HepG2 (cell line): ENCODE data around the gene MTA3. TPM values are rescaled to one million over a fixed set of nuclear protein-coding genes. Genes with fewer than 3 reads are reported as not detected.

Experiments used
- DMAP1 ChIP-seq: IDR thresholded peaks from 2 replicates; pipeline ENCODE4 v1.6.1; 2016
- KAT2B ChIP-seq: fragments of 150-350 bp; IDR thresholded peaks from 2 replicates; pipeline ENCODE4 v1.6.1; 2014; ENCODE audit warnings: low read depth, low read length, borderline replicate concordance
- KLF16 ChIP-seq, 2 experiments: sonication (generic) in 1 of 2; formaldehyde crosslinking in 1 of 2; IDR thresholded peaks; 2 replicates each; pipeline versions ENCODE4 v1.6.1 to v1.8.0; 2016 to 2023; ENCODE audit warnings: missing genetic modification reagents in 2 of 2, missing compliant biosample characterization in 1 of 2
- LCORL ChIP-seq, 2 experiments: fragments of 450-650 bp in 1 of 2; sonication (generic) in 1 of 2; formaldehyde crosslinking in 1 of 2; IDR thresholded peaks; 2 replicates each; pipeline versions ENCODE4 v1.5.0 to v1.6.1; 2017 to 2020; ENCODE audit warnings: antibody characterized with exemption in 1 of 2, missing genetic modification reagents in 1 of 2
- NCOR1 ChIP-seq: fragments of 200-600 bp; sonication (generic); IDR thresholded peaks from 2 replicates; pipeline ENCODE4 v1.7.0; 2017; ENCODE audit warnings: antibody characterized with exemption, low read length, borderline replicate concordance
- POLR2A ChIP-seq, 2 experiments: IDR thresholded peaks; 2 replicates each; pipeline ENCODE4 v1.6.1; 2011; ENCODE audit warnings: low read depth in 2 of 2, low read length in 2 of 2, mild to moderate bottlenecking in 1 of 2, moderate library complexity in 1 of 2; ENCODE audit not compliant: insufficient read depth in 1 of 2
- PPARG ChIP-seq: conservative IDR thresholded peaks from 2 replicates; pipeline ENCODE4 v1.6.1; 2016; ENCODE audit warnings: missing biosample characterization, missing genetic modification reagents
- SMYD3 ChIP-seq: sonication (generic); formaldehyde crosslinking; IDR thresholded peaks from 2 replicates; pipeline ENCODE4 v1.8.1; 2023; ENCODE audit warnings: mild to moderate bottlenecking, missing genetic modification reagents
- ZFYVE20 ChIP-seq: sonication (generic); formaldehyde crosslinking; IDR thresholded peaks from 2 replicates; pipeline ENCODE4 v1.8.0; 2023; ENCODE audit warnings: low read depth, mild to moderate bottlenecking, moderate library complexity, missing genetic modification reagents, borderline replicate concordance
- ZNF234 ChIP-seq: sonication (generic); formaldehyde crosslinking; conservative IDR thresholded peaks from 2 replicates; pipeline ENCODE4 v1.5.1; 2020; ENCODE audit warnings: mild to moderate bottlenecking, missing genetic modification reagents
- ZNF263 ChIP-seq: sonication (generic); formaldehyde crosslinking; IDR thresholded peaks from 2 replicates; pipeline ENCODE4 v1.4.0; 2020; ENCODE audit warnings: missing genetic modification reagents
- ZNF264 ChIP-seq: sonication (generic); formaldehyde crosslinking; IDR thresholded peaks from 2 replicates; pipeline ENCODE4 v1.4.0; 2020; ENCODE audit warnings: missing genetic modification reagents
- ZNF383 ChIP-seq: sonication (generic); formaldehyde crosslinking; IDR thresholded peaks from 2 replicates; pipeline ENCODE4 v1.4.0; 2020; ENCODE audit warnings: missing genetic modification reagents, mild to moderate bottlenecking, borderline replicate concordance
- ZNF430 ChIP-seq: sonication (generic); formaldehyde crosslinking; IDR thresholded peaks from 2 replicates; pipeline ENCODE4 v1.9.0; 2021; ENCODE audit warnings: mild to moderate bottlenecking, missing genetic modification reagents
- ZNF431 ChIP-seq: sonication (generic); formaldehyde crosslinking; IDR thresholded peaks from 2 replicates; pipeline ENCODE4 v1.9.0; 2022; ENCODE audit warnings: missing genetic modification reagents, low read depth, mild to moderate bottlenecking, borderline replicate concordance
- ZNF792 ChIP-seq: IDR thresholded peaks from 2 replicates; pipeline ENCODE4 v1.6.1; 2016
- polyA plus RNA-seq, 8 experiments: library from polyadenylated mRNA; depleted of rRNA in 3 of 8; stranded (reverse) in 7 of 8; unstranded in 1 of 8; fragments of >200 nt; fragmentation: Illumina TruSeq in 4 of 8; extraction: Trizol in 4 of 8; gene quantifications; 2 replicates each; pipeline versions ENCODE4 v1.2.1 to v1.2.3, GENCODE V29; 2011 to 2016; ENCODE audit warnings: low read depth in 4 of 8, missing spikeins in 1 of 8, mixed read lengths in 1 of 8; ENCODE audit not compliant: insufficient read depth in 1 of 8
- total RNA-seq, 5 experiments: library from RNA; depleted of rRNA; stranded (reverse); fragments of >200 nt; fragmentation: Illumina TruSeq; extraction: Trizol; gene quantifications; 2 replicates each; pipeline ENCODE4 v1.2.3, GENCODE V29; 2016; ENCODE audit warnings: low read depth in 1 of 5
- TF ChIP-seq, protein P1 (sequence below): sonication (generic); formaldehyde crosslinking; IDR thresholded peaks from 2 replicates; pipeline ENCODE4 v1.5.1; 2020; ENCODE audit warnings: mild to moderate bottlenecking, missing genetic modification reagents, moderate library complexity
- TF ChIP-seq, protein P2 (sequence below): fragments of 450-650 bp; IDR thresholded peaks from 2 replicates; pipeline ENCODE4 v1.6.1; 2017; ENCODE audit warnings: mild to moderate bottlenecking
- TF ChIP-seq, protein P3 (sequence below): sonication (generic); formaldehyde crosslinking; IDR thresholded peaks from 2 replicates; pipeline ENCODE4 v1.4.0; 2020; ENCODE audit warnings: missing genetic modification reagents

MTA3 gene
- total and polyA plus RNA-seq, 2 of the 13 experiments (the other 11 are each of a cell fraction or from before 2014, with no cell fraction given): 48.8 to 77.8 TPM

DNA sequence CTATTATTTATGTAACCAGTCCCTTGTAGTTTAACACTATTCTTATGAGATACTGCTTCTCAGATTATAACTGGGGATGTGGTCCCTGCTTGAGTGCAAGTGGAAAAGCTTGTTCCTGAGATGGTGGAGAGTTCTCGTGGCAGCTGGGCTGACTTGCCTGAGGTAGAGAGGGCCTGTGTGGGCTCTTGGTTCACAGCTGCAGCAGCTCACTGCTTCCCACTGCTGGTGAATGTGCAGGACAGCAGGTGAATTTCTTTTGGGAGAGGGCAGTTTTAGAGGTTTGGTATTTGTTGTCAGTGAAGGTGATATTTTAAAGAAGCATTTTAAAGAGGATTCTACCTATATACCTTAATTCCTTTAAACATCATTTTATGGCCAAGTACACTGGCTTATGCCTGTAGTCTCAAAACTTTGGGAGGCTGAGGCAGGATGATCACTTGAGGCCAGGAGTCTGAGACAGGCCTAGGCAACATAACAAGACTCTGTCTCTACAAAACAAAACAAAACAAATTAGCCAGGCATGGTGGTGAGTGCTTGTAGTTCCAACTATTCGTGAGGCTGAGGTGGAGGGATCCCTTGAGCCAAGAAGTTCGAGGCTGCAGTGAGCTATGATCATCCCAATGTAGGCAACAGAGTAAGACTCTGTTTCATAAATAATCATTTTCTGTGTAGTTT, 94.8 kb downstream of the MTA3 start (continued):
- TF ChIP-seq, protein P1, sequence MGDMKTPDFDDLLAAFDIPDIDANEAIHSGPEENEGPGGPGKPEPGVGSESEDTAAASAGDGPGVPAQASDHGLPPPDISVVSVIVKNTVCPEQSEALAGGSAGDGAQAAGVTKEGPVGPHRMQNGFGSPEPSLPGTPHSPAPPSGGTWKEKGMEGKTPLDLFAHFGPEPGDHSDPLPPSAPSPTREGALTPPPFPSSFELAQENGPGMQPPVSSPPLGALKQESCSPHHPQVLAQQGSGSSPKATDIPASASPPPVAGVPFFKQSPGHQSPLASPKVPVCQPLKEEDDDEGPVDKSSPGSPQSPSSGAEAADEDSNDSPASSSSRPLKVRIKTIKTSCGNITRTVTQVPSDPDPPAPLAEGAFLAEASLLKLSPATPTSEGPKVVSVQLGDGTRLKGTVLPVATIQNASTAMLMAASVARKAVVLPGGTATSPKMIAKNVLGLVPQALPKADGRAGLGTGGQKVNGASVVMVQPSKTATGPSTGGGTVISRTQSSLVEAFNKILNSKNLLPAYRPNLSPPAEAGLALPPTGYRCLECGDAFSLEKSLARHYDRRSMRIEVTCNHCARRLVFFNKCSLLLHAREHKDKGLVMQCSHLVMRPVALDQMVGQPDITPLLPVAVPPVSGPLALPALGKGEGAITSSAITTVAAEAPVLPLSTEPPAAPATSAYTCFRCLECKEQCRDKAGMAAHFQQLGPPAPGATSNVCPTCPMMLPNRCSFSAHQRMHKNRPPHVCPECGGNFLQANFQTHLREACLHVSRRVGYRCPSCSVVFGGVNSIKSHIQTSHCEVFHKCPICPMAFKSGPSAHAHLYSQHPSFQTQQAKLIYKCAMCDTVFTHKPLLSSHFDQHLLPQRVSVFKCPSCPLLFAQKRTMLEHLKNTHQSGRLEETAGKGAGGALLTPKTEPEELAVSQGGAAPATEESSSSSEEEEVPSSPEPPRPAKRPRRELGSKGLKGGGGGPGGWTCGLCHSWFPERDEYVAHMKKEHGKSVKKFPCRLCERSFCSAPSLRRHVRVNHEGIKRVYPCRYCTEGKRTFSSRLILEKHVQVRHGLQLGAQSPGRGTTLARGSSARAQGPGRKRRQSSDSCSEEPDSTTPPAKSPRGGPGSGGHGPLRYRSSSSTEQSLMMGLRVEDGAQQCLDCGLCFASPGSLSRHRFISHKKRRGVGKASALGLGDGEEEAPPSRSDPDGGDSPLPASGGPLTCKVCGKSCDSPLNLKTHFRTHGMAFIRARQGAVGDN (CRISPR knock-in tag): peak; percentile 20; the same call in 1 of the 2 replicates
- TF ChIP-seq ZNF430 (CRISPR knock-in tag) (no peak), ZNF263 (no peak), ZNF264 (CRISPR knock-in tag) (no peak), ZFYVE20 (CRISPR knock-in tag) (no peak), ZNF792 (CRISPR knock-in tag) (peak; percentile 33; the same call in 1 of the 2 replicates), LCORL (IDR thresholded peaks at IDR 0.05) (no peak), LCORL (CRISPR knock-in tag; IDR thresholded peaks at IDR 0.05) (no peak), ZNF383 (CRISPR knock-in tag) (no peak), POLR2A (IDR thresholded peaks at IDR 0.05; ENCODE audit: insufficient read depth in 1 of 2, low read depth in 2 of 2, low read length in 2 of 2) (no peak), PPARG (CRISPR knock-in tag) (peak; percentile 62; the same call in 1 of the 2 replicates), NCOR1 (no peak), ZNF234 (CRISPR knock-in tag) (no peak), SMYD3 (CRISPR knock-in tag) (no peak), KAT2B (no peak), KLF16 (CRISPR knock-in tag; IDR thresholded peaks at IDR 0.05) (peak in 1 of 2 experiments; percentile 67; a peak in 1 of 4 replicates), DMAP1 (no peak), ZNF431 (CRISPR knock-in tag) (no peak)
- TF ChIP-seq, protein P2, sequence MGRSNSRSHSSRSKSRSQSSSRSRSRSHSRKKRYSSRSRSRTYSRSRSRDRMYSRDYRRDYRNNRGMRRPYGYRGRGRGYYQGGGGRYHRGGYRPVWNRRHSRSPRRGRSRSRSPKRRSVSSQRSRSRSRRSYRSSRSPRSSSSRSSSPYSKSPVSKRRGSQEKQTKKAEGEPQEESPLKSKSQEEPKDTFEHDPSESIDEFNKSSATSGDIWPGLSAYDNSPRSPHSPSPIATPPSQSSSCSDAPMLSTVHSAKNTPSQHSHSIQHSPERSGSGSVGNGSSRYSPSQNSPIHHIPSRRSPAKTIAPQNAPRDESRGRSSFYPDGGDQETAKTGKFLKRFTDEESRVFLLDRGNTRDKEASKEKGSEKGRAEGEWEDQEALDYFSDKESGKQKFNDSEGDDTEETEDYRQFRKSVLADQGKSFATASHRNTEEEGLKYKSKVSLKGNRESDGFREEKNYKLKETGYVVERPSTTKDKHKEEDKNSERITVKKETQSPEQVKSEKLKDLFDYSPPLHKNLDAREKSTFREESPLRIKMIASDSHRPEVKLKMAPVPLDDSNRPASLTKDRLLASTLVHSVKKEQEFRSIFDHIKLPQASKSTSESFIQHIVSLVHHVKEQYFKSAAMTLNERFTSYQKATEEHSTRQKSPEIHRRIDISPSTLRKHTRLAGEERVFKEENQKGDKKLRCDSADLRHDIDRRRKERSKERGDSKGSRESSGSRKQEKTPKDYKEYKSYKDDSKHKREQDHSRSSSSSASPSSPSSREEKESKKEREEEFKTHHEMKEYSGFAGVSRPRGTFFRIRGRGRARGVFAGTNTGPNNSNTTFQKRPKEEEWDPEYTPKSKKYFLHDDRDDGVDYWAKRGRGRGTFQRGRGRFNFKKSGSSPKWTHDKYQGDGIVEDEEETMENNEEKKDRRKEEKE: no peak
- TF ChIP-seq, protein P3, sequence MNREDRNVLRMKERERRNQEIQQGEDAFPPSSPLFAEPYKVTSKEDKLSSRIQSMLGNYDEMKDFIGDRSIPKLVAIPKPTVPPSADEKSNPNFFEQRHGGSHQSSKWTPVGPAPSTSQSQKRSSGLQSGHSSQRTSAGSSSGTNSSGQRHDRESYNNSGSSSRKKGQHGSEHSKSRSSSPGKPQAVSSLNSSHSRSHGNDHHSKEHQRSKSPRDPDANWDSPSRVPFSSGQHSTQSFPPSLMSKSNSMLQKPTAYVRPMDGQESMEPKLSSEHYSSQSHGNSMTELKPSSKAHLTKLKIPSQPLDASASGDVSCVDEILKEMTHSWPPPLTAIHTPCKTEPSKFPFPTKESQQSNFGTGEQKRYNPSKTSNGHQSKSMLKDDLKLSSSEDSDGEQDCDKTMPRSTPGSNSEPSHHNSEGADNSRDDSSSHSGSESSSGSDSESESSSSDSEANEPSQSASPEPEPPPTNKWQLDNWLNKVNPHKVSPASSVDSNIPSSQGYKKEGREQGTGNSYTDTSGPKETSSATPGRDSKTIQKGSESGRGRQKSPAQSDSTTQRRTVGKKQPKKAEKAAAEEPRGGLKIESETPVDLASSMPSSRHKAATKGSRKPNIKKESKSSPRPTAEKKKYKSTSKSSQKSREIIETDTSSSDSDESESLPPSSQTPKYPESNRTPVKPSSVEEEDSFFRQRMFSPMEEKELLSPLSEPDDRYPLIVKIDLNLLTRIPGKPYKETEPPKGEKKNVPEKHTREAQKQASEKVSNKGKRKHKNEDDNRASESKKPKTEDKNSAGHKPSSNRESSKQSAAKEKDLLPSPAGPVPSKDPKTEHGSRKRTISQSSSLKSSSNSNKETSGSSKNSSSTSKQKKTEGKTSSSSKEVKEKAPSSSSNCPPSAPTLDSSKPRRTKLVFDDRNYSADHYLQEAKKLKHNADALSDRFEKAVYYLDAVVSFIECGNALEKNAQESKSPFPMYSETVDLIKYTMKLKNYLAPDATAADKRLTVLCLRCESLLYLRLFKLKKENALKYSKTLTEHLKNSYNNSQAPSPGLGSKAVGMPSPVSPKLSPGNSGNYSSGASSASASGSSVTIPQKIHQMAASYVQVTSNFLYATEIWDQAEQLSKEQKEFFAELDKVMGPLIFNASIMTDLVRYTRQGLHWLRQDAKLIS: no peak
